Right atrium auricular region (tissue), 2 donors: ENCODE data around the gene MOCOS. TPM values are rescaled to one million over a fixed set of nuclear protein-coding genes. Genes with fewer than 3 reads are reported as not detected.

ENCODE experiments used
- DNase-seq: peaks from one replicate; pipeline ENCODE4 v3.0.0-alpha.2; 2019; ENCODE audit warnings: low spot score
- H3K27ac ChIP-seq, 2 donors: fragments of 200-600 bp; sonication (generic); 1 replicate in 1 of 2; 2 replicates in 1 of 2; pipeline ENCODE4 v1.5.1; 2016 to 2019
- H3K27me3 ChIP-seq, 2 donors: fragments of 200-600 bp; sonication (generic); one replicate each; pipeline versions ENCODE4 v1.5.1 to v1.6.0; 2017 to 2019
- H3K36me3 ChIP-seq: fragments of 200-600 bp; sonication (generic); one replicate; pipeline ENCODE4 v1.5.1; 2016
- H3K4me1 ChIP-seq, 2 donors: fragments of 200-600 bp; sonication (generic); one replicate each; pipeline versions ENCODE4 v1.5.1 to v1.6.0; 2017 to 2019
- H3K4me3 ChIP-seq, 2 donors: fragments of 200-600 bp; sonication (generic); 1 replicate in 1 of 2; 2 replicates in 1 of 2; pipeline ENCODE4 v1.5.1; 2017 to 2019; ENCODE audit warnings: mild to moderate bottlenecking in 1 of 2, moderate library complexity in 1 of 2
- H3K9me3 ChIP-seq, 2 donors: fragments of 200-600 bp; sonication (generic); one replicate each; pipeline ENCODE4 v1.5.1; 2019
- total RNA-seq, 2 donors: library from RNA; depleted of rRNA; stranded (reverse); fragments of >200 nt; gene quantifications; one replicate each; pipeline ENCODE4 v1.1.0, GENCODE V29; 2016
- TF ChIP-seq, protein P1 (sequence below), 2 donors: fragments of 200-600 bp; sonication (generic); IDR thresholded peaks; one replicate each; pipeline ENCODE4 v1.5.1; 2019; ENCODE audit warnings: antibody characterized with exemption in 2 of 2

MOCOS gene
- total RNA-seq, 2 donors from 2014 or later: 0.11 to 0.51 TPM

DNA sequence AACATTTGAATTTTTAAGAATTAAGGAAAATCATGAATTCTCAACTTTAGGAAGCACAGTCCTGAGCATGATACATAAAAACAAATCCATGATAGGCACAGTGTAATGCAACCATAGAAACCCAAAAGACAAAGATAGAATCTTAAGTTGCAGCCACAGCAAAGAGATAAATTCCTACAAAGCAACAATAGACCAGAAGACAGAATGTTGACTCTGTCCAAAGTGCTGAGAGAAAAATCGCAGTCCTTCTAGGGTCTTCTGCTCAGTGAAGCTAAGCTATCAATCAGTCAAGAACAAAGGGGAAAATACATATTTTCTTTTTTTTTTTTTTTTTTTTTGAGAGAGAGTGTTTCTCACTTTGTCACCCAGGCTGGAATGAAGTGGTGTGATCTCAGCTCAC lies 88.3 kb downstream of the MOCOS start:
- Histone ChIP-seq H3K27ac (no peak overlapping the region), H3K27me3 (no peaks in the 10 kb centered on the region), H3K4me3 (no peak overlapping the region), H3K36me3 (no peaks in the 10 kb centered on the region), H3K9me3 (no peaks in the 10 kb centered on the region), H3K4me1 (no peaks in the 10 kb centered on the region)
- DNase-seq: no peak
- TF ChIP-seq, protein P1, sequence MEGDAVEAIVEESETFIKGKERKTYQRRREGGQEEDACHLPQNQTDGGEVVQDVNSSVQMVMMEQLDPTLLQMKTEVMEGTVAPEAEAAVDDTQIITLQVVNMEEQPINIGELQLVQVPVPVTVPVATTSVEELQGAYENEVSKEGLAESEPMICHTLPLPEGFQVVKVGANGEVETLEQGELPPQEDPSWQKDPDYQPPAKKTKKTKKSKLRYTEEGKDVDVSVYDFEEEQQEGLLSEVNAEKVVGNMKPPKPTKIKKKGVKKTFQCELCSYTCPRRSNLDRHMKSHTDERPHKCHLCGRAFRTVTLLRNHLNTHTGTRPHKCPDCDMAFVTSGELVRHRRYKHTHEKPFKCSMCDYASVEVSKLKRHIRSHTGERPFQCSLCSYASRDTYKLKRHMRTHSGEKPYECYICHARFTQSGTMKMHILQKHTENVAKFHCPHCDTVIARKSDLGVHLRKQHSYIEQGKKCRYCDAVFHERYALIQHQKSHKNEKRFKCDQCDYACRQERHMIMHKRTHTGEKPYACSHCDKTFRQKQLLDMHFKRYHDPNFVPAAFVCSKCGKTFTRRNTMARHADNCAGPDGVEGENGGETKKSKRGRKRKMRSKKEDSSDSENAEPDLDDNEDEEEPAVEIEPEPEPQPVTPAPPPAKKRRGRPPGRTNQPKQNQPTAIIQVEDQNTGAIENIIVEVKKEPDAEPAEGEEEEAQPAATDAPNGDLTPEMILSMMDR (IDR thresholded peaks at IDR 0.05): no peak

DNA sequence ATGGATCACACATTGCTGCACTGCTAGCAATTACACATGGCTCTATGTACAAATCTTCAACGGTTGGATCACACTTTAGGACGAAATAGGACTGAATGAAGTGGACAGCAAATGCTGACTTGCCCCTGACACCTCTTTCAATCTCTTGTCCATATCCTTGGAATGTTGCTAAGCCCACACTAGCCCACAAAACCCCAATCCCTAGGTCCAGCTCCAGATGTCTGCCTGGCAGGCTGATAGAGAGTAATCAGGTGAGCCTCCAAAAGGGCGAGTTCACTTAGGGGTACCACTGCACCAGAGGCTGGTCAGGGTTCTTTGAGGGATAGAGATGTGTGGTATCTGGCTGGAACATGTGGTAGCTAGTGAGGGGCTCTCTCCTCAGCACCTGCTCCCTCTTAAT lies 91.7 kb downstream of the MOCOS start:
- TF ChIP-seq, protein P1 (IDR thresholded peaks at IDR 0.05): no peak
- Histone ChIP-seq H3K4me3 (no peak overlapping the region), H3K9me3 (no peaks in the 10 kb centered on the region), H3K4me1 (no peaks in the 10 kb centered on the region), H3K36me3 (no peaks in the 10 kb centered on the region), H3K27me3 (no peaks in the 10 kb centered on the region), H3K27ac (no peak overlapping the region)
- DNase-seq: no peak

DNA sequence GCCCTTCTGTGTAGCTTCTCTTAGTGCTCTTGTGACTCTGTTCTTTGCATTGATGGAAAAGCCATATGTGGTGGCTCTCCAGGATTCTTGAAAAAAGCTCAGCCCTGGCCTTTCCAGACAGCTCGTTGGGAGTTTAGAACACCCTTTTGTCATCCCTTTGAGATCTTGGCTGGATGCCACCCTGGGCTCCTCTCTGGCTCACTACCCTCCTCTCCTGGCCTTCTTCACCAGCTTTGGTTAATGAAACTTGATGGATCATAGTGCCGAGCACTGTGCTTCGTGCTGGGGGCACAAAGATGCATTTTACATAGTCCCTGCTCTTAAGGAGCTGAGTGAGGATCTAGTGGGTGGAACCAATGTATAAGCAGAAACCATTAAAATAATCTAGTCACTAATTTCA lies 94.6 kb downstream of the MOCOS start:
- H3K4me1 ChIP-seq: no peaks in the 10 kb centered on the region
- no peak overlapping the region for H3K4me3 ChIP-seq
- H3K36me3 ChIP-seq: no peaks in the 10 kb centered on the region
- DNase-seq: no peak
- H3K27me3 ChIP-seq: no peaks in the 10 kb centered on the region
- no peaks in the 10 kb centered on the region for H3K9me3 ChIP-seq
- TF ChIP-seq, protein P1 (IDR thresholded peaks at IDR 0.05): no peak
- no peak overlapping the region for H3K27ac ChIP-seq

DNA sequence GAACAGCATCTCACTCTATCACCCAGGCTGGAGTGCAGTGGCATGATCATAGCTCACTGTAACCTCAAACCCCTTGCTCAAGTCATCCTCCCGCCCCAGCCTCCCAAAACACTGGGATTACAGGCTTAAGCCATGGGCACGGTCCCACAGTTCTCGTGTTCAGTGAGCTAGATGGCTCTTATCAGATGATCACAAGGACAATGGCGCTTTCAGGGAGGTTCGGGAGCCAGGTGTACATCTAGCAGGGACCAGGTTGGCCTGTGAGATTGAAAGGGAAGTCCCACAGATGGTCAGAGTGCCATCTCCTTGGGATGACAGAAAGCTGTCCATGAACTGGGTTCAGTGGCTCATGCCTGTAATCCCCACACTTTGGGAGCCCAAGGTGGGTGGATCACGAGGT lies 96.2 kb downstream of the MOCOS start:
- no peaks in the 10 kb centered on the region for H3K4me1 ChIP-seq
- H3K27me3 ChIP-seq: no peaks in the 10 kb centered on the region
- H3K36me3 ChIP-seq: no peaks in the 10 kb centered on the region
- DNase-seq: no peak
- TF ChIP-seq, protein P1 (IDR thresholded peaks at IDR 0.05): no peak
- H3K27ac ChIP-seq: no peak overlapping the region
- H3K4me3 ChIP-seq: no peak overlapping the region
- H3K9me3 ChIP-seq: peaks cover 0 to 3% of the 10 kb centered on the region in 2 donors

DNA sequence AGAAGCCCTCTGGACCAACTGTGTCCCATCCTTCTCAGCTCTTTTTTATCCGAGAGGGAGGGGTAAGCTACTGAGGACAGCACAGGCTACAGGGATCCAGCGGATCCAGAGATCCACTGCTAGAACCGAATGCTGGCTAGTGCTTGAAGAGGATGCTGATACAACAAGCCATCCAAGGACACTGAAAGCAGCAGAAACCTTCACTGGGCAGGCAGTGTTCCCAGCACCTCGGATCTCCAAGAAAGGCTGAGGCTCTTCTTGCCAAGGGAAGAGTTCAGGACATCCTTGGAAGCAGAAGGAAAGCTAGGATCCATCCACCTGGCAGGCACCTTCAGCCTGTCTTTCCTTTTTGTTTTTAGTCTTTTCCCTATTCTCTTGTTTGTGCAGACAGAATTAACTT lies 97.0 kb downstream of the MOCOS start:
- DNase-seq: no peak
- no peak overlapping the region for H3K4me3 ChIP-seq
- peaks cover 0 to 11% of the 10 kb centered on the region in 2 donors for H3K9me3 ChIP-seq
- no peak overlapping the region for H3K27ac ChIP-seq
- H3K27me3 ChIP-seq: no peaks in the 10 kb centered on the region
- TF ChIP-seq, protein P1 (IDR thresholded peaks at IDR 0.05): no peak
- H3K36me3 ChIP-seq: no peaks in the 10 kb centered on the region
- H3K4me1 ChIP-seq: no peaks in the 10 kb centered on the region

DNA sequence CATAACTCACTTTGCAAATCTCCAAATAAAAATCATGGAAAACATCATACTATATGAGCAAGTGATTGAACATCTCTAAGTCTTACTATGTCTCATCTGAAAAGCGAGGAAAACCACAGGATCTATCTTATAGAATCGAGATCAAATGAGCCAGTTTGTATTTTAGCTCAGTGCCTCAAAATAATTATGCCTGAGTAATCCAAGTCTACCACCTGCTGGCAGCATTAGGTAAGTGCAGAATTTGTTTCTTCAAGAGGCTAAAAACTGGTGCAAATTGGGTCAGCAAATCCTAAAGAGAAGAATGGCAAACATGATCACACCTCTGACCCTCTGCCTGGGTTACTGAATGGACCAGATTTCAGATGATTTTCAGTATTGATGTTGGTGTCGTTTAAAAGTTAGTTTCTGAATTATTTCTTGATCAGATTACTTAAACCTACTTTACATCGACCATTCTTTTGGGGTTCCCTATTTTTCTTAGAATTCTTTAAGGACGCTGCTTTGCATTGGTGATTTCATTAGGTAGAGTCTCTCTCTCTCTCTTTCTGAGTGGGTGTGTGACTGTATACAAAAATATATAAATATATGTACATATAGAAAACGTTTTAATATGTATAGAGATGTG lies 97.5 kb downstream of the MOCOS start:
- no peaks in the 10 kb centered on the region for H3K4me1 ChIP-seq
- H3K27ac ChIP-seq: no peak overlapping the region
- peaks cover 0 to 11% of the 10 kb centered on the region in 2 donors for H3K9me3 ChIP-seq
- no peak overlapping the region for H3K4me3 ChIP-seq
- TF ChIP-seq, protein P1 (IDR thresholded peaks at IDR 0.05): peak; percentile 75 to 91
- DNase-seq: no peak
- H3K36me3 ChIP-seq: no peaks in the 10 kb centered on the region
- H3K27me3 ChIP-seq: no peaks in the 10 kb centered on the region
